ENCODE data around the gene GATA3.

GATA3 gene

DNA sequence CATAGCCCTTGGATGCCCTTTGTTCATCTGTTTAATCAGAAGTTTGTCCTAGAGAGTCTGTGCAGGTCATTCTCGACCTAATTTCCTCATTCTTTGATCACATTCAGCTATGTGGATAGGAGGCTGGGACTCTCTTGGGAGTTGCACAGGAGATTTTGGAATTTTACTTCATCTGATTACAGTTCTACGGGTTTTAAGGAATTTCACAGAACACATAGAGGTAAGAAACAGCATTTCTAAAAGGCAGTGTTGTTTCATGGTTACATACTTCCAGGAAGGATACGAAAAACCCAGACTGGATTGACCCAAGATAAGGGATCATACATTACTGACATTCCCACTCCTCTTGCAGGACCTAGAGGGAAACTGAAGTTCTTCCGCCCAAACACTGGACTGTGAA, 45.9 kb downstream of the GATA3 start:
- DNase-seq (ENCODE audit: low read depth, low spot score) = no peak

GRCh38 chr10:8102708-8103401, 48.4 kb downstream of the GATA3 start:
- no peak for DNase-seq (ENCODE audit: low read depth, low spot score)

GRCh38 chr10:8103543-8103942, 49.1 kb downstream of the GATA3 start:
- no peak for DNase-seq (ENCODE audit: low read depth, low spot score)

DNA sequence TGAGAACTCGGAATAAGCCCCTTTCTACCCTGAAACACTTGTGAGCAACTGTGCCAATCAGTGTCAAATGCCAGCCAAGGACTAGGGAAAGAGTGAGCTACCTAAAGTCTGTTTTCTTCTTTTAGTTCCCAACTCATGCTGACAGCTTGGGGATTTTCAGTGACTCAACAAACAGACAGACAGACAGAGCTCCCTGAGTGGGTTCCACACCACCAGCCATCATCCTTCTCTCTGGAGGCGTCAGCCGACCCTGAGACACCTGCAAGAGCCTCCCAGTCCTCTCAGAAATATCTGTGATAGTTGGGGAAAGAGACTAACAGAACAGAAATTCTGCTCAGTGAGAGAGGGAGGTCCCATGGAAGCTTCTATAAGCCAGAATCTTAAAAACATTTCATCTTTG, 49.5 kb downstream of the GATA3 start:
- DNase-seq (ENCODE audit: low read depth, low spot score) = no peak

DNA sequence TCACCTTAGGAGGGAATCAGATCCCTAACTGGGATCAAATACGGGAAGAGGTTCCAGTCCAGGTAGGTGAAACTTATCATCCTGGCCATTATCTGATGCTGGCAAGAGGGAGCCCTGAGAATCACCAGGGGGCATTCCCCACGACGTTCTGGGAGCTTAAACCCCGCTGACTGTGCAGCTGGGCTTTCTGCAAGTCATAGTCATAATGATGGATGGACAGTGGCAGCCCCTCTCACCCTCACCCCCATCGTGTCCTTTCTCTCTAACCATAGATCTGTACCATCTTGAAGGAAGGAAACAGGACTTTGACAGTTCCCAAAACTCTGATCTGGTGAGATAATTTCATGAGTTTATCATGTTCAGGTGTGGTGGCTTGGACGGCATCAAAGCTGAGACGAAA, 50.2 kb downstream of the GATA3 start:
- DNase-seq (ENCODE audit: low read depth, low spot score) = no peak

DNA sequence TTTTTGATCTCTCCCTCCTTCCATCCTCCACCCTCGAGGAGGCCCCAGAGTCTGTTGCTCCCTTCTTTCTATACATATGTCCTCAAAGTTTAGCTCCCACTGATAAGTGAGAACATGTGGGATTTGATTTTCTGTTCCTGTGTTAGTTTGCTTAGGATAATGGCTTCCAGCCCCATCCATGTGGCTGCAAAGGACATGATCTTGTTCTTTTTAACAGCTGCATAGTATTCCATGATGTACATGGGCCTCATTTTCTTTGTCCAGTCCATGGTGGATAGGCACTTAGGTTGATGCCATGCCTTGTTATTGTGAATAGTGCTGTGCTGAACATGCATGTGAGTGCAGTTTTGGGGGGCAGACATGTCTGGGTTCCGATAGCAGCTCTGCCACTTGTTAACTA, 51.4 kb downstream of the GATA3 start:
- no peak for DNase-seq (ENCODE audit: low read depth, low spot score)

DNA sequence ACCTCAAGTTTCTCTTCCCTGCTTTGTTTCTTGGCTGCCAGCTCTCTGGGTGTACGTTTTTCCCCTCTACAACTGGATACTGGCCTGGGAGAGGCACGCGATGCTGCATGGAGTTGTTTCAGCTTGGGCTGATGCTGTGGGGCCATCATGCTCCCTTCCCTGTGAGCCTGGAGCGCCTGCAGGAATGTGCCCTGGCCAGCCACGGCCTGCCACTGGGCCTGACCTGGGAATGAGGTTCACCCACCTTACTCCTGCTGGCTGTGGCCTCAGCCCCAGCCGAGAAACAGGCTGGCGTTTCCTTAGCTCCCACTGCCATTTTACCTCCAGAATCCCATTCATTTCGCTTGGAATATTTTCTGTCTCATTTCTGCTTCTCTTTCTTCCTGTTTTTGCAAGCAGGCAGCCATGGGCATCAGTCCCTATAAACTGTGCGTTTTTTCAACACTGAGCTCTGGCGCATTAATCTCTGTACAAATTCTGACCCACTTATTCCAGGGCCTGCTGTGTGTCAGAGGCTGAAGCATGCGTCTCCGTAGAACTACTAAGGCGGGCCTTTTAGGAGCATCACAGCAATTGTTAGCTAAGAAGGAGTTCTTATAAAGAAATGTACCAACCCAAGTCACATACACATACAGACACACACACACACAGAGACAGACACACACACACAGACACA, 57.9 kb downstream of the GATA3 start:
- DNase-seq (ENCODE audit: low read depth, low spot score) = no peak

- DNase-seq (ENCODE audit: low read depth, low spot score) = no peak
Measured at GRCh38 chr10:8112942-8113442, 58.5 kb downstream of the GATA3 start.

GRCh38 chr10:8113616-8114015, 59.1 kb downstream of the GATA3 start:
- no peak for DNase-seq (ENCODE audit: low read depth, low spot score)

- DNase-seq (ENCODE audit: low read depth, low spot score) = no peak
Measured at GRCh38 chr10:8114741-8115617, 60.5 kb downstream of the GATA3 start.

GRCh38 chr10:8115618-8115980, 61.1 kb downstream of the GATA3 start:
- DNase-seq (ENCODE audit: low read depth, low spot score) = no peak

- no peak for DNase-seq (ENCODE audit: low read depth, low spot score)
Measured at GRCh38 chr10:8116474-8116873, 62.0 kb downstream of the GATA3 start.

- no peak for DNase-seq (ENCODE audit: low read depth, low spot score)
Measured at GRCh38 chr10:8116926-8117493, 62.5 kb downstream of the GATA3 start.

- DNase-seq (ENCODE audit: low read depth, low spot score) = no peak
Measured at GRCh38 chr10:8121201-8121890, 66.9 kb downstream of the GATA3 start.

DNA sequence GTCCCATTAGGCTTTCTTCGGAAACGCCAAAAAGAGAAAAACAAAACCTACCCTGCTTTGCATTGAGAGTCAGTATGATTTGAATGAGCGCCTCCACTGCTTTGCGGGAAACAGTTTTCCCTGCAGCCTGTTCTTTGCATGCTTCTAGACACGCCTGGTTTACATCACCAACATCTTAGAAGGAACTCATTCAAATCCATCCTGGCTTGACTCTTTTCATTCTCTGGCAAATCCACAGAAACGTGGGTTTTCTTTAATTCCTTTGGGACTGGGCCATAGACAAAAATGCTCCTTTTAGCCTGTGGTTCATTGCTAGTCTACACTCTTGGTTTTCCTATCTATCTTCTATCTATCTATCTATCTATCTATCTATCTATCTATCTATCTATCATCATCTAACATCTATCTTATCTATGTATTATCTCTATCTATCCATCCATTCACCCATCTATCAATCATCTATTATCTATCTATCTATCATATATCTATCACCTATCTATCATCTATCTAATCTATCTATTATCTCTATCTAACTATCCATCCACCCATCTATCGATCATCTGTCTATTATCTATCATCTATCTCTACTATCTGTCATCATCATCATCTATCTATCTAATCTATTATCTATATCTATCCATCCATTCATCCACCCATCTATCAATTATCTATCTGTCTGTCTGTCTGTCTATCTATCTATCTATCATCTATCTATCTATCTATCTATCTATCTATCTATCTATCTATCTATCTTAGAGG, 68.3 kb downstream of the GATA3 start:
- DNase-seq (ENCODE audit: low read depth, low spot score) = no peak

DNA sequence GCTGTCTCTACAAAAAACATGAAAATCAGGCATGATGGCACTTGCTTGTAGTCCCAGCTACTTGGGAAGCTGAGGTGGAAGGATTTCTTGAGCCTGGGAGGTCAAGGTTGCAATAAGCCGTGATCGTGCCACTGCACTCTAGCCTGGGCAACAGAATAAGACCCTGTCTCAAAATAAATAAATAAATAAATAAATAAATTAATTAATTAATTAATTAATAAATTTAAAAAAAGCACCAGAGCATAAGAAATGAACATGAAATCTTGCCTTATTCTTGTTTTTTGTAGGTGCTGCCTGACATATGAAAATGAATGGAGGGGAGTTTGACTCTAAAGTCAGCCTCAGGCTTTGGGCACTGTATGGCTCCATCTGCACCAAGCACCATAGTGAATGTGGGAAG, 69.9 kb downstream of the GATA3 start:
- DNase-seq (ENCODE audit: low read depth, low spot score) = no peak
